GM12878 (cell line): ENCODE results near the gene PLEKHJ1. TPM values are rescaled to one million over a fixed set of nuclear protein-coding genes. Genes with fewer than 3 reads are reported as not detected.

Experiments used
- ATAC-seq: fragments of 200-7000 bp; cut with Tn5 transposase; 3 replicates; pipeline ENCODE4 v1.9.1; 2020; ENCODE audit warnings: mild to moderate bottlenecking, moderate library complexity
- BruUV-seq: library from RNA; stranded (reverse); fragments of 400-500 nt; replicated peaks from 2 replicates; lab custom pipeline; 2021; lab: Mats Ljungman, UMichigan
- CTCF ChIA-PET: fragments of 300-600 bp; sonication (Branson Sonifier 250); formaldehyde crosslinking; extraction: SDS; loops from one replicate; lab custom pipeline; 2021; ENCODE audit warnings: inconsistent platforms; lab: Yijun Ruan, JAX
- POLR2A ChIA-PET: fragments of 350-600 bp; formaldehyde crosslinking; extraction: SDS; loops from one replicate; lab custom pipeline; 2021; ENCODE audit warnings: inconsistent platforms; lab: Charles Lee
- RAD21 ChIA-PET: fragments of 300-600 bp; sonication (Branson Sonifier 250); formaldehyde crosslinking; loops from one replicate; lab custom pipeline; 2023; ENCODE audit warnings: antibody characterized with exemption; ENCODE audit not compliant: unreplicated experiment; lab: Charles Lee
- SMC1A ChIA-PET: fragments of 300-600 bp; sonication (Branson Sonifier 250); formaldehyde crosslinking; loops from one replicate; lab custom pipeline; 2023; ENCODE audit not compliant: unreplicated experiment, uncharacterized antibody; lab: Charles Lee
- DNase-seq: peaks from one replicate; pipeline ENCODE4 v3.0.0-alpha.2; 2011; ENCODE audit warnings: low read depth, low spot score
- FAIRE-seq: peaks from 3 replicates; lab custom pipeline; 2011; peaks lifted over from hg19 to GRCh38; lab: Jason Lieb, UNC
- H2AFZ ChIP-seq: 2 replicates; pipeline ENCODE4 v1.6.0; 2011; ENCODE audit warnings: low read depth, low read length, control low read depth; ENCODE audit not compliant: control insufficient read depth
- H3K27ac ChIP-seq: 2 replicates; pipeline ENCODE4 v1.5.1; 2011; ENCODE audit warnings: control low read depth; ENCODE audit not compliant: control insufficient read depth, insufficient read depth
- H3K27me3 ChIP-seq, 2 experiments: replicated peaks in 1 of 2; 2 replicates each; pipeline versions ENCODE4 v1.6.0 to v1.6.1; 2011; ENCODE audit warnings: low read length in 1 of 2; ENCODE audit not compliant: control insufficient read depth in 2 of 2, insufficient read depth in 2 of 2
- H3K36me3 ChIP-seq, 2 experiments: 2 replicates each; pipeline ENCODE4 v1.5.1; 2011; ENCODE audit warnings: low read length in 1 of 2; ENCODE audit not compliant: control insufficient read depth in 2 of 2, insufficient read depth in 2 of 2
- H3K4me1 ChIP-seq: 2 replicates; pipeline ENCODE4 v1.6.1; 2011; ENCODE audit warnings: mild to moderate bottlenecking, low read length, moderate library complexity, mixed read lengths; ENCODE audit not compliant: control insufficient read depth, insufficient read depth
- H3K4me2 ChIP-seq: 2 replicates; pipeline ENCODE4 v1.6.0; 2011; ENCODE audit warnings: control low read depth; ENCODE audit not compliant: control insufficient read depth, insufficient read depth
- H3K4me3 ChIP-seq: fragments of 200-600 bp; sonication (generic); 2 replicates; pipeline ENCODE4 v1.5.1; 2016
- H3K79me2 ChIP-seq: 2 replicates; pipeline ENCODE4 v1.6.0; 2011; ENCODE audit warnings: low read length; ENCODE audit not compliant: control insufficient read depth, insufficient read depth
- H3K9ac ChIP-seq: 2 replicates; pipeline ENCODE4 v1.8.0; 2011; ENCODE audit warnings: low read length, control low read depth, mixed read lengths; ENCODE audit not compliant: control insufficient read depth, insufficient read depth
- H3K9me3 ChIP-seq: replicated peaks from 3 replicates; pipeline ENCODE4 v1.5.1; 2011; ENCODE audit warnings: mild to moderate bottlenecking, low read length; ENCODE audit not compliant: control insufficient read depth, insufficient read depth
- H4K20me1 ChIP-seq: 2 replicates; pipeline ENCODE4 v1.6.0; 2011; ENCODE audit not compliant: control insufficient read depth, insufficient read depth
- ASH2L ChIP-seq: fragments of 300-600, 200-600 bp; sonication (generic); IDR thresholded peaks from 2 replicates; pipeline ENCODE4 v1.6.1; 2017; ENCODE audit warnings: low read depth, mild to moderate bottlenecking, borderline replicate concordance
- BRCA1 ChIP-seq: IDR thresholded peaks from 2 replicates; pipeline ENCODE4 v1.6.1; 2011; ENCODE audit warnings: low read depth, low read length, improper control_type of control experiment
- CTCF ChIP-seq, 3 experiments: IDR thresholded peaks in 2 of 3; conservative IDR thresholded peaks in 1 of 3; 2 replicates each; pipeline ENCODE4 v1.5.1; 2011; ENCODE audit warnings: low read depth in 3 of 3, low read length in 3 of 3, mild to moderate bottlenecking in 3 of 3, control low read depth in 2 of 3, moderate library complexity in 2 of 3, inconsistent platforms in 1 of 3, mixed read lengths in 1 of 3; ENCODE audit not compliant: control insufficient read depth in 2 of 3, insufficient read depth in 1 of 3; ENCODE audit errors: extremely low read depth in 1 of 3
- ELK1 ChIP-seq: IDR thresholded peaks from 2 replicates; pipeline ENCODE4 v1.6.1; 2012; ENCODE audit warnings: low read depth, low read length, improper control_type of control experiment
- EP300 ChIP-seq, 2 experiments: fragments of 150-350 bp in 1 of 2; IDR thresholded peaks; 2 replicates each; pipeline ENCODE4 v1.6.1; 2011 to 2012; ENCODE audit warnings: low read depth in 2 of 2, low read length in 2 of 2, borderline replicate concordance in 1 of 2, improper control_type of control experiment in 1 of 2, inconsistent platforms in 1 of 2; ENCODE audit not compliant: control insufficient read depth in 1 of 2
- HDGF ChIP-seq: fragments of 450-650 bp; IDR thresholded peaks from 2 replicates; pipeline ENCODE4 v1.6.1; 2016; ENCODE audit warnings: antibody characterized with exemption
- KDM1A ChIP-seq: fragments of 200-600 bp; sonication (generic); IDR thresholded peaks from 2 replicates; pipeline ENCODE4 v1.6.1; 2016; ENCODE audit warnings: borderline replicate concordance
- RAD21 ChIP-seq: IDR thresholded peaks from 2 replicates; pipeline ENCODE4 v1.6.1; 2011; ENCODE audit warnings: mild to moderate bottlenecking, low read depth, low read length, moderate library complexity; ENCODE audit not compliant: insufficient read depth
- SIX5 ChIP-seq: IDR thresholded peaks from 2 replicates; pipeline ENCODE4 v1.6.1; 2011; ENCODE audit warnings: mild to moderate bottlenecking, low read depth, low read length, moderate library complexity; ENCODE audit not compliant: severe bottlenecking
- SMARCA5 ChIP-seq: fragments of 450-650 bp; IDR thresholded peaks from 2 replicates; pipeline ENCODE4 v1.6.1; 2017; ENCODE audit warnings: mild to moderate bottlenecking
- SMC3 ChIP-seq: IDR thresholded peaks from 2 replicates; pipeline ENCODE4 v1.6.1; 2011; ENCODE audit warnings: low read length, improper control_type of control experiment, borderline replicate concordance
- SREBF2 ChIP-seq: IDR thresholded peaks from 2 replicates; pipeline ENCODE4 v1.6.1; 2012; ENCODE audit warnings: mild to moderate bottlenecking, low read length
- STAT1 ChIP-seq: fragments of 450-650 bp; conservative IDR thresholded peaks from 2 replicates; pipeline ENCODE4 v1.6.1; 2014; ENCODE audit warnings: antibody characterized with exemption, mild to moderate bottlenecking
- SUPT20H ChIP-seq: IDR thresholded peaks from 2 replicates; pipeline ENCODE4 v1.6.1; 2011; ENCODE audit warnings: low read depth, mild to moderate bottlenecking, low read length, moderate library complexity, borderline replicate concordance; ENCODE audit not compliant: control insufficient read depth
- TAF1 ChIP-seq: IDR thresholded peaks from 2 replicates; pipeline ENCODE4 v1.6.1; 2011; ENCODE audit warnings: mild to moderate bottlenecking, low read depth, low read length, borderline replicate concordance
- ZNF207 ChIP-seq: fragments of 450-650 bp; IDR thresholded peaks from 2 replicates; pipeline ENCODE4 v1.6.1; 2014; ENCODE audit warnings: antibody characterized with exemption, mild to moderate bottlenecking, borderline replicate concordance
- ZSCAN29 ChIP-seq: fragments of 450-650 bp; IDR thresholded peaks from 2 replicates; pipeline ENCODE4 v1.6.1; 2017; ENCODE audit warnings: mild to moderate bottlenecking, moderate library complexity
- WGBS: methylation state at CpG from one replicate; pipeline ENCODE4 v1.1.6; 2016; ENCODE audit warnings: low lambda C conversion rate; ENCODE audit not compliant: insufficient replicate concordance, insufficient coverage; ENCODE audit errors: missing lambda C conversion rate; 5-methylcytosine and 5-hydroxymethylcytosine counted together
- in situ Hi-C: fragments of 300-500 bp; cut with MboI; formaldehyde crosslinking; loops from 9 replicates; pipeline ENCODE4 v1.14.3; 2018; ENCODE audit warnings: mixed read lengths
- intact Hi-C: fragments of 100-400 bp; cut with micrococcal nuclease; formaldehyde crosslinking; loops from one replicate; pipeline ENCODE4 v1.14.2; 2022; ENCODE audit not compliant: unreplicated experiment
- polyA plus RNA-seq, 11 experiments: library from polyadenylated mRNA; depleted of rRNA in 4 of 11; unstranded in 6 of 11; stranded (reverse) in 5 of 11; fragments of >200 nt; fragmentation: Nextera tagmentation in 4 of 11; fragmentation: Illumina TruSeq in 1 of 11; extraction: Ambion mirVana in 4 of 11; extraction: Trizol in 1 of 11; gene quantifications; 1 replicate in 1 of 11; 2 replicates in 10 of 11; pipeline versions ENCODE4 v1.2.1 to v1.2.3, GENCODE V29; 2011 to 2016; ENCODE audit warnings: inconsistent platforms in 2 of 11, missing spikeins in 2 of 11, low read depth in 1 of 11
- total RNA-seq, 4 experiments: library from RNA; depleted of rRNA in 3 of 4; stranded (reverse); fragments of >200 nt in 3 of 4; fragmentation: Illumina TruSeq in 1 of 4; extraction: Trizol in 1 of 4; gene quantifications; 2 replicates each; pipeline versions ENCODE4 v1.2.1 to v1.2.3, GENCODE V29; 2013 to 2021
- TF ChIP-seq, protein P1 (sequence below): IDR thresholded peaks from 2 replicates; pipeline ENCODE4 v1.6.1; 2011; ENCODE audit warnings: borderline replicate concordance, low read depth, mild to moderate bottlenecking, moderate library complexity, mixed read lengths, low read length; ENCODE audit not compliant: insufficient read depth; ENCODE audit errors: extremely low read length

Gene PLEKHJ1
- total and polyA plus RNA-seq, 10 of the 15 experiments (the other 5 are each of a cell fraction or from before 2014, with no cell fraction given) = 1.3 to 133 (median 75.0) TPM

DNA sequence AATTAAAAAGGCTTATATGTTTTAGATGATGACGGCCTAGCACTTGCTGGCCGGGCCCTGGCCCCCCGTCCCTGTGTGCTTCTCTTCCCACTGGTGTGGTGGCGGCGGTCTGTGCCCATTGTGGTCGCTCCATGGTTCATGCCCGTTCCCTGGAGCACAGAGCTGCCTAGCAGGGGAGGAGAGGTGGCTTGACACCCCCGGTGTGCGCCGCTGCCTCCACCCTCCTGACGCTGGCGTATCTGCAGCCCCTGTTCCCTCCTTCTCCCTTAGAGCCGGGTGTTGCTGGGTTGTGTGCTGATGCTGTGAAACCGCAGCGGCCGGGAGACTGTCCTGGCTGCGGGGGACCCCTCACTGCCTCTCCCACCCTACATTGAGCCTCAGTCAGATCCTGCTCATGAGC lies 43.3 kb downstream of the PLEKHJ1 start:
- no peaks in the 10 kb centered on the region for H3K27me3 ChIP-seq
- no peak for FAIRE-seq
- H3K4me1 ChIP-seq = peaks cover 3% of the 10 kb centered on the region
- H3K79me2 ChIP-seq = peaks cover 16% of the 10 kb centered on the region
- H3K27ac ChIP-seq = no peak overlapping the region
- H3K9me3 ChIP-seq = no peaks in the 10 kb centered on the region
- H3K9ac ChIP-seq = no peak overlapping the region
- H3K4me3 ChIP-seq = no peak overlapping the region
- SMC1A ChIA-PET = no interaction called here
- DNase-seq = no peak
- H4K20me1 ChIP-seq = no peaks in the 10 kb centered on the region; the same call in 1 of the 2 replicates
- BruUV-seq = no TSS peak
- WGBS = 96% methylated on average over 14 of the region's 17 CpGs
- CTCF ChIA-PET = no interaction called here
- in situ Hi-C loops (no loop called here), intact Hi-C loops (no loop called here)
- no peak overlapping the region for H2AFZ ChIP-seq
- peaks cover 11 to 74% of the 10 kb centered on the region in 2 experiments; a peak in 3 of 4 replicates for H3K36me3 ChIP-seq
- POLR2A ChIA-PET = no interaction called here
- ATAC-seq = no peak
- no peak overlapping the region for H3K4me2 ChIP-seq
- RAD21 ChIA-PET = no interaction called here
- TF ChIP-seq STAT1 = no peak
- no peak for TF ChIP-seq ZNF207
- TF ChIP-seq SIX5 = no peak
- no peak for TF ChIP-seq HDGF
- TF ChIP-seq ZSCAN29 = no peak
- TF ChIP-seq SMARCA5 = no peak
- no peak for TF ChIP-seq SUPT20H
- TF ChIP-seq CTCF (IDR thresholded peaks at IDR 0.05 in 2 of 3, conservative IDR thresholded peaks at IDR 0.05 in 1 of 3; ENCODE audit: control insufficient read depth in 2 of 3, extremely low read depth in 1 of 3, insufficient read depth in 1 of 3, low read depth in 3 of 3, low read length in 3 of 3) = no peak
- TF ChIP-seq KDM1A = no peak
- no peak for TF ChIP-seq ELK1
- TF ChIP-seq RAD21 = no peak
- TF ChIP-seq, protein P1, sequence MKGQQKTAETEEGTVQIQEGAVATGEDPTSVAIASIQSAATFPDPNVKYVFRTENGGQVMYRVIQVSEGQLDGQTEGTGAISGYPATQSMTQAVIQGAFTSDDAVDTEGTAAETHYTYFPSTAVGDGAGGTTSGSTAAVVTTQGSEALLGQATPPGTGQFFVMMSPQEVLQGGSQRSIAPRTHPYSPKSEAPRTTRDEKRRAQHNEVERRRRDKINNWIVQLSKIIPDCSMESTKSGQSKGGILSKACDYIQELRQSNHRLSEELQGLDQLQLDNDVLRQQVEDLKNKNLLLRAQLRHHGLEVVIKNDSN = no peak
- no peak for TF ChIP-seq ASH2L
- TF ChIP-seq SMC3 = no peak
- no peak for TF ChIP-seq SREBF2
- TF ChIP-seq BRCA1 = no peak
- no peak for TF ChIP-seq TAF1
- no peak for TF ChIP-seq EP300 (IDR thresholded peaks at IDR 0.05; ENCODE audit: borderline replicate concordance in 1 of 2, control insufficient read depth in 1 of 2, low read depth in 2 of 2, low read length in 2 of 2)
